Astrocyte of the spinal cord (primary cell): ENCODE results near the gene ZRANB1.

Source experiments
- DNase-seq: peaks from one replicate; pipeline ENCODE4 v3.0.0; 2011; ENCODE audit warnings: low read depth, low spot score
- H3K4me3 ChIP-seq: 2 replicates; pipeline ENCODE4 v1.5.1; 2011; ENCODE audit warnings: low read depth, mild to moderate bottlenecking, low read length, moderate library complexity
- CTCF ChIP-seq: IDR thresholded peaks from 2 replicates; pipeline ENCODE4 v1.5.1; 2012; ENCODE audit warnings: low read depth, mild to moderate bottlenecking, low read length, inconsistent platforms
- in situ Hi-C: cut with HindIII; loops from 2 replicates; pipeline ENCODE4 v1.10.0; 2017; ENCODE audit warnings: low sequenced_read_pairs

The ZRANB1 gene

DNA sequence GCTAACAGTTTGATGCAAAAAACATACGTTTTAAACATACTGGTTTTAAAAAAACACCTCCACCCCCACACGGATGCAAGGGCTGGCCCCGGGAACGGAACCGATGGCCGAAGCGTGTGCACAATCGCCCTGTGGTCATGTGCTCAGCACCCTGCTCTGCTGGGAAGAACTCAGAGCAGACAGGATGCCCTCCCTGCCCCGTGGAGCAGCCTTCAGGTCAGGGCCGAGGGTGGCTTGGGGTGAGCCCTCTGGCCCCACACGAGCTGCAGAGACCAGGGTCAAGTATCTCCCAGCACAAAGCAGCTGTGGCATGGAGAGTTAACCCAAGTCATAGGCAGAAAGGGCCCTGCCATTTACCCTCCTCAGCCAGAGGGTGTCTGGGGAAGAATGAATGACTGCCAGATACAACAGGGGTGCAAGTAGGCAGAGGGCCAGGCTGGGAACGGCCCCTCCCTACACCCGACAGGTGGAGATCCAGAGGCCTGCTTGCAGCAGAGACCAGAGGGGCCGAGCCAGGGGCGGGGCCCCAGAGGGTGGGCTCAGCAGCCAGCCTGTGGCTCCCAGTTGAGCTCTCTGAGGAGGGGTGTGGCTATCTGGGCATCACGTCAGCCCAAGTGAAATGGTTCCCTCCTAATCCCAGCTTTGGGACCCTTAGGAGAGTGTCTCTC, 56.8 kb downstream of the ZRANB1 start:
- no peak for TF ChIP-seq CTCF
- in situ Hi-C loops: no loop called here
- no peak for DNase-seq
- no peak overlapping the region for H3K4me3 ChIP-seq

DNA sequence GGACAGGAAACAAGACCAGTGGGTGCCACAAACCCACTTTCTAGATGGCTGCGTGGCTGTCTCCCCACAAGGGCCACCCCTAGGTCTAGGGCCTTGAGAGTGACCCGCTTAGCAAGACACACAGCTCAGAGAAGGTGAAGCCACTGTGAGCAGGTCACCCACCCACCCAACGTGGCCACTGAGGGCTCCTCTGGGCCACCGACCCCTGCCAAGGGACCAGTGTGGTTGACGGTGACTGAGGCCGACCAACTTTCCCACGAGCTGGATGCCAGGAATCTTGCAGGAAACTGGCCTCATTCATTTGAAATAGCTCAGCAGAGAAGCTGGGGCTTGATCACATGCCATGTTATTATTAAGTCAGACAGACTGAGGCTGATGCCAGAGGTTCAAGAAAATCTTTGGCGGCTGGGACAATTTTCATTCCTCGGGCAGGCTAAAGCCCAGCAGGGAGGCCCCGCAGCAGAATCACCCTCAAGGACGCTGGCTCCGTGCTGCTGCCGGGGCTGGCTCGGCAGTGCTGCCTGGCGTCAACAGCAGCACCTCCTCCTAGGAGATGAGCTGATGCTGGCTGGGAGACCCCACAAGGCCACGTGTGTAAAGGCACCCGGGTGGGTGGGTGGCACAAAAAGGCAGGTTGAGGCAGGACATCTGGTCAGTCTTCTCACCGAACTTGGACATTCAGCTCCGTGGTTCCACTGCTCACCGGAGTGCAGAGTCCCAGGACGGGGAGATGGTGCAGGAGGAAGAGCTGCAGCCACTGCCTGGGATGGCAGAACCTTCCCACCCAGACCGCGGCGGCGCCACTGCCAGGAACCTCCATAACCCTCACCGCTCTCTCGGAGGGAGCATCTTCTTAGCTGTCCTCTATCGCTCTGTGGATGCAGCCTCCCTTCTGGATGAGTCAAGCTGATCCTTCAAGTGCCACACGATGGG, 57.8 kb downstream of the ZRANB1 start:
- in situ Hi-C loops: no loop called here
- TF ChIP-seq CTCF: no peak
- peak; percentile 90 for DNase-seq
- H3K4me3 ChIP-seq: no peak overlapping the region

GRCh38 chr10:125000366-125001312, 58.7 kb downstream of the ZRANB1 start:
- TF ChIP-seq CTCF: peak; percentile 13
- DNase-seq: peak; percentile 45
- no peak overlapping the region for H3K4me3 ChIP-seq
- in situ Hi-C loops: no loop called here

- DNase-seq: no peak
- H3K4me3 ChIP-seq: no peak overlapping the region
- in situ Hi-C loops: no loop called here
- no peak for TF ChIP-seq CTCF
These were observed 59.6 kb downstream of the ZRANB1 start for GRCh38 chr10:125001313-125002046.

DNA sequence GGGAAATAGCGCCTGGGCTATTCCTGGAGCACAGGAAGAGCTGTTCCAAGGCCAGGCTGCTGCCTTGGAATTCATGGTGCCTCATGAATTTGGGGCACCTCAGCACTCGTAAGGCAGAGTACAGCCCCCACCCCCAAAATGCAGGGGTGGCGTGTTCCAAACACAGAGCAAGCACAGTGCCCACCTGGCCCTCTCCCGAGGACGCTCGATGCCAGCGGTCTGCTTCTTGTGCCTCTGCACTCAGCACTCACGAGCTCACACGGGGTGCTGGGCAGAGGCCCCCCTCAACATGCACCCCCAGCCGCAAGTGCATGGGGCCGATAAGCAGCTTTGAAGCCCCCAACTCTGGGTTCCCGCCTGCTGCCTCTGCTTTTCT, 60.1 kb downstream of the ZRANB1 start:
- in situ Hi-C loops: no loop called here
- TF ChIP-seq CTCF: no peak
- no peak for DNase-seq
- H3K4me3 ChIP-seq: no peak overlapping the region
